ENCODE measurements around the gene ZNF865.

ZNF865 gene

DNA sequence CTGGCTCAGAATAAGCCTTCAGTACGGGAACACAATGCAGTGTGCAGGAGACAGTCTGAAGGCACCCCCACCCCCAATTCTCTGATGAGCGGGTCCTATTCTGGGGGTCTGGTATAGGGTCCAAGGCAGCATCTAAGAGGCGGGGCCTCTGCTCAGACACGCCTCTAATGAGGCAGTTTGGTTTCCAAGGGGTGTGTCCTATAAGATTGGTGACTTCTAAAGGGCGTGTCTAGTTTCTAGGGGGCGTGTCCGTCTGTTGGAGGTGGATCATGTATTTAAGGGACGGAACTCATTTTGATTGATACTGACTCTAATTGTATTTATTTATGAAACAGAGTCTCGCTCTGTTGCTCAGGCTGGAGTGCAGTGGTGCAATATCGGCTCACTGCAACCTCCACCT lies 14.8 kb upstream of the ZNF865 start (continued):
- no peak for TF ChIP-seq ZFP3 (CRISPR knock-in tag; IDR thresholded peaks at IDR 0.05)
- TF ChIP-seq ZFP30 (CRISPR knock-in tag; IDR thresholded peaks at IDR 0.05), result no peak
- TF ChIP-seq TCF4 (CRISPR knock-in tag; IDR thresholded peaks at IDR 0.05; ENCODE audit: borderline replicate concordance), result no peak
- no peak for TF ChIP-seq ESRRG (CRISPR knock-in tag; IDR thresholded peaks at IDR 0.05)

DNA sequence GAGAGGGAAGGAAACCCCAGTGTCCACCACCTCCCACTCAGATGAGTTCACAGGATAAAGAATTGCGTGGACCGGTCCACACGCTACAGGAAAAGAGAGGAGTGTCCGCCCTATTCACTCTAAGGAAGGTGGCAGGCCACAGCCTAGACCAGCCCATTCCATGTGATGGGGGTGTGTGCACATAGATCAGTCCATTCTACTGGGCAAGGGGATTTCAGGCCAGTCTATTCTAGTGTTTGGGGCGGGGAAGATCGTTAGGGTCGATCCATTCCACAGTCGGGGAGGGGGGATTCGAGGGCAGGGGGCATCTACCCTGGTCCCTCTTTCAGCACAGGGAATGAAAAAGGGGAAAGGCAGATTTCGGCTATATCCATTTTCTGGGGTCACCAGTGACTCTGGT lies 13.9 kb upstream of the ZNF865 start:
- TF ChIP-seq, protein P1, sequence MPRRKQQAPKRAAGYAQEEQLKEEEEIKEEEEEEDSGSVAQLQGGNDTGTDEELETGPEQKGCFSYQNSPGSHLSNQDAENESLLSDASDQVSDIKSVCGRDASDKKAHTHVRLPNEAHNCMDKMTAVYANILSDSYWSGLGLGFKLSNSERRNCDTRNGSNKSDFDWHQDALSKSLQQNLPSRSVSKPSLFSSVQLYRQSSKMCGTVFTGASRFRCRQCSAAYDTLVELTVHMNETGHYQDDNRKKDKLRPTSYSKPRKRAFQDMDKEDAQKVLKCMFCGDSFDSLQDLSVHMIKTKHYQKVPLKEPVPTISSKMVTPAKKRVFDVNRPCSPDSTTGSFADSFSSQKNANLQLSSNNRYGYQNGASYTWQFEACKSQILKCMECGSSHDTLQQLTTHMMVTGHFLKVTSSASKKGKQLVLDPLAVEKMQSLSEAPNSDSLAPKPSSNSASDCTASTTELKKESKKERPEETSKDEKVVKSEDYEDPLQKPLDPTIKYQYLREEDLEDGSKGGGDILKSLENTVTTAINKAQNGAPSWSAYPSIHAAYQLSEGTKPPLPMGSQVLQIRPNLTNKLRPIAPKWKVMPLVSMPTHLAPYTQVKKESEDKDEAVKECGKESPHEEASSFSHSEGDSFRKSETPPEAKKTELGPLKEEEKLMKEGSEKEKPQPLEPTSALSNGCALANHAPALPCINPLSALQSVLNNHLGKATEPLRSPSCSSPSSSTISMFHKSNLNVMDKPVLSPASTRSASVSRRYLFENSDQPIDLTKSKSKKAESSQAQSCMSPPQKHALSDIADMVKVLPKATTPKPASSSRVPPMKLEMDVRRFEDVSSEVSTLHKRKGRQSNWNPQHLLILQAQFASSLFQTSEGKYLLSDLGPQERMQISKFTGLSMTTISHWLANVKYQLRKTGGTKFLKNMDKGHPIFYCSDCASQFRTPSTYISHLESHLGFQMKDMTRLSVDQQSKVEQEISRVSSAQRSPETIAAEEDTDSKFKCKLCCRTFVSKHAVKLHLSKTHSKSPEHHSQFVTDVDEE (CRISPR knock-in tag; IDR thresholded peaks at IDR 0.05), result no peak
- TF ChIP-seq ZNF8 (CRISPR knock-in tag; IDR thresholded peaks at IDR 0.05) (no peak), SNAI2 (CRISPR knock-in tag; IDR thresholded peaks at IDR 0.05) (no peak), ISL1 (CRISPR knock-in tag; IDR thresholded peaks at IDR 0.05) (no peak), ARNTL (CRISPR knock-in tag; IDR thresholded peaks at IDR 0.05; ENCODE audit: borderline replicate concordance, low read depth) (no peak)
- no peak for ATAC-seq

DNA sequence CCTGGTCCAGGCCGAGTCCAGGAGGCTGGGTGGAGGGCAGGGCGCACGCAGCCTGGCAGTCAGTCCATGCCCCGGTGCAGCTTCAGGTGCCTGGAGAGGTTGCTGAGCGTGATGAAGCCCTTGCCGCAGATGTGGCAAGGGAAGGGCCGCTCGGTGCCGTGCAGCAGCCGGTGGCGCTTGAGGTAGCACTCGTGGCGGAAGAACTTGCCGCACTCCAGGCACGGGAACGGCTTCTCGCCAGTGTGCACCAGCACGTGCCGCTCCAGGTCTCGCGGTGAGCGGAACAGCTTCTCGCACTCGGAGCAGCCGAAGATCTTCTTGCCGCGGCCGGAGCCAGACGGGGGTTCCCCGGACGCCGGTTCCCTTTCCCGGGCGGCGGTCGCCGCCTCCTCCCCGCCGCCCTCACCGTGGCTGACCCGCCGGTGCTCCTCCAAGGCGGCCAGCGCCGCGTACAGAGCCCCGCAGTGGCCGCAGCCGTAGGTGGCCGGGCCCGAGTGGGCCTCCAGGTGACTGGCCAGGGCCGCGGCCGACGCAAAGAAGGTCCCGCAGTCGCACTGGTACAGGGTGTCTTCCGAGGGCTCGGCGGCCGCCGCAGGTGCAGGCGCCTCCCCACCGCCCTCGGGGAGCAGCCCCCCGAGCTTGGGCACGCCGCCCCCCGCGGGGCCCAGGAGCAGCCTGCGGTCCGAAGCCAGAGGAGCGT lies 12.9 kb upstream of the ZNF865 start:
- no peak for TF ChIP-seq ZNF70 (CRISPR knock-in tag; IDR thresholded peaks at IDR 0.05)
- no peak for TF ChIP-seq TOX (CRISPR knock-in tag; IDR thresholded peaks at IDR 0.05; ENCODE audit: borderline replicate concordance)
- no peak for TF ChIP-seq ZNF565 (CRISPR knock-in tag; conservative IDR thresholded peaks at IDR 0.05; ENCODE audit: low read depth)
- no peak for TF ChIP-seq ESRRG (CRISPR knock-in tag; IDR thresholded peaks at IDR 0.05)
- TF ChIP-seq ISL1 (CRISPR knock-in tag; IDR thresholded peaks at IDR 0.05), result no peak
- TF ChIP-seq OSR1 (CRISPR knock-in tag; IDR thresholded peaks at IDR 0.05), result no peak
- no peak for TF ChIP-seq RARB (CRISPR knock-in tag; IDR thresholded peaks at IDR 0.05)
- TF ChIP-seq, protein P2, sequence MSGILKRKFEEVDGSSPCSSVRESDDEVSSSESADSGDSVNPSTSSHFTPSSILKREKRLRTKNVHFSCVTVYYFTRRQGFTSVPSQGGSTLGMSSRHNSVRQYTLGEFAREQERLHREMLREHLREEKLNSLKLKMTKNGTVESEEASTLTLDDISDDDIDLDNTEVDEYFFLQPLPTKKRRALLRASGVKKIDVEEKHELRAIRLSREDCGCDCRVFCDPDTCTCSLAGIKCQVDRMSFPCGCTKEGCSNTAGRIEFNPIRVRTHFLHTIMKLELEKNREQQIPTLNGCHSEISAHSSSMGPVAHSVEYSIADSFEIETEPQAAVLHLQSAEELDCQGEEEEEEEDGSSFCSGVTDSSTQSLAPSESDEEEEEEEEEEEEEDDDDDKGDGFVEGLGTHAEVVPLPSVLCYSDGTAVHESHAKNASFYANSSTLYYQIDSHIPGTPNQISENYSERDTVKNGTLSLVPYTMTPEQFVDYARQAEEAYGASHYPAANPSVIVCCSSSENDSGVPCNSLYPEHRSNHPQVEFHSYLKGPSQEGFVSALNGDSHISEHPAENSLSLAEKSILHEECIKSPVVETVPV (CRISPR knock-in tag; IDR thresholded peaks at IDR 0.05), result no peak
- TF ChIP-seq, protein P3, sequence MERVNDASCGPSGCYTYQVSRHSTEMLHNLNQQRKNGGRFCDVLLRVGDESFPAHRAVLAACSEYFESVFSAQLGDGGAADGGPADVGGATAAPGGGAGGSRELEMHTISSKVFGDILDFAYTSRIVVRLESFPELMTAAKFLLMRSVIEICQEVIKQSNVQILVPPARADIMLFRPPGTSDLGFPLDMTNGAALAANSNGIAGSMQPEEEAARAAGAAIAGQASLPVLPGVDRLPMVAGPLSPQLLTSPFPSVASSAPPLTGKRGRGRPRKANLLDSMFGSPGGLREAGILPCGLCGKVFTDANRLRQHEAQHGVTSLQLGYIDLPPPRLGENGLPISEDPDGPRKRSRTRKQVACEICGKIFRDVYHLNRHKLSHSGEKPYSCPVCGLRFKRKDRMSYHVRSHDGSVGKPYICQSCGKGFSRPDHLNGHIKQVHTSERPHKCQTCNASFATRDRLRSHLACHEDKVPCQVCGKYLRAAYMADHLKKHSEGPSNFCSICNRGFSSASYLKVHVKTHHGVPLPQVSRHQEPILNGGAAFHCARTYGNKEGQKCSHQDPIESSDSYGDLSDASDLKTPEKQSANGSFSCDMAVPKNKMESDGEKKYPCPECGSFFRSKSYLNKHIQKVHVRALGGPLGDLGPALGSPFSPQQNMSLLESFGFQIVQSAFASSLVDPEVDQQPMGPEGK (CRISPR knock-in tag; IDR thresholded peaks at IDR 0.05; ENCODE audit: borderline replicate concordance), result no peak
- no peak for TF ChIP-seq CSDC2 (CRISPR knock-in tag; IDR thresholded peaks at IDR 0.05)
- no peak for TF ChIP-seq ZC3H10 (CRISPR knock-in tag; IDR thresholded peaks at IDR 0.05)
- no peak for TF ChIP-seq TCF4 (CRISPR knock-in tag; IDR thresholded peaks at IDR 0.05; ENCODE audit: borderline replicate concordance)
- TF ChIP-seq SNAI2 (CRISPR knock-in tag; IDR thresholded peaks at IDR 0.05), result no peak
- TF ChIP-seq, protein P4, sequence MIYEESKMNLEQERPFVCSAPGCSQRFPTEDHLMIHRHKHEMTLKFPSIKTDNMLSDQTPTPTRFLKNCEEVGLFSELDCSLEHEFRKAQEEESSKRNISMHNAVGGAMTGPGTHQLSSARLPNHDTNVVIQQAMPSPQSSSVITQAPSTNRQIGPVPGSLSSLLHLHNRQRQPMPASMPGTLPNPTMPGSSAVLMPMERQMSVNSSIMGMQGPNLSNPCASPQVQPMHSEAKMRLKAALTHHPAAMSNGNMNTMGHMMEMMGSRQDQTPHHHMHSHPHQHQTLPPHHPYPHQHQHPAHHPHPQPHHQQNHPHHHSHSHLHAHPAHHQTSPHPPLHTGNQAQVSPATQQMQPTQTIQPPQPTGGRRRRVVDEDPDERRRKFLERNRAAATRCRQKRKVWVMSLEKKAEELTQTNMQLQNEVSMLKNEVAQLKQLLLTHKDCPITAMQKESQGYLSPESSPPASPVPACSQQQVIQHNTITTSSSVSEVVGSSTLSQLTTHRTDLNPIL (CRISPR knock-in tag; IDR thresholded peaks at IDR 0.05; ENCODE audit: low read depth), result no peak
- no peak for ATAC-seq

DNA sequence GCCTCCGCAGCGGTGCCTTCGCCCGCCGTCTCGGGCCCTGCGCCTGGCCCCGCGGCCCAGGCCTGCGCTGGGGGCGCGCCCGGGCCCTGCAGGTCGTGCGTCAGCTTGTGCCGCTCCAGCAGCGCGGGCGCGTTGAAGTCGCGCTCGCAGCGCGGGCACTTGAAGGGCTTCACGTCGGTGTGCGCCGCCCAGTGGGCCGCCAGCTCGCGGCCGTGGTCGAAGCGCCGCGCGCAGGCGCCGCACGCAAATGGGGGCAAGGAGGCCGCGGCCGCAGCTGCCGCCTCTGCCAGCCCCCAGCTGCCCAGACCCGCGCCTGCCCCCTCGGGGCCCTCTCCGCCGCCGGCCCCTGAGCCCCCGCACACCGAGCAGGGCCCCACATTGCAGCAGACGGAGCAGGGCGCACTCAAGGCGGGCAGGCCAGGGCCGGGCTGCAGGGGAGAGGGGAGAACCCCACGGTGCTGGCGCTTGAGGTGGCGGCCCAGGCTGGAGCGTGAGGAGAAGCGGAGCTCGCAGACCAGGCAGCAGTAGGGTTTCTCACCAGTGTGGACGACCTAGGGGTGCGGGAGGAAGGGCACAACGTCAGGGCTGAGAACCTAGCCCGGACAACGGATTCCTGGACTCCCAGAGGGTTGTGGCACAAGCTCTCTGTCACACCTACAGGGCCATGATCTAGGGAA lies 12.2 kb upstream of the ZNF865 start:
- ATAC-seq, result no peak
- TF ChIP-seq CSDC2 (CRISPR knock-in tag; IDR thresholded peaks at IDR 0.05) (no peak), ESRRG (CRISPR knock-in tag; IDR thresholded peaks at IDR 0.05) (no peak), GLIS3 (CRISPR knock-in tag; IDR thresholded peaks at IDR 0.05) (no peak), PPARA (CRISPR knock-in tag; IDR thresholded peaks at IDR 0.05; ENCODE audit: borderline replicate concordance) (no peak), ZFP30 (CRISPR knock-in tag; IDR thresholded peaks at IDR 0.05) (no peak), ARNTL (CRISPR knock-in tag; IDR thresholded peaks at IDR 0.05; ENCODE audit: borderline replicate concordance, low read depth) (no peak), SNAI2 (CRISPR knock-in tag; IDR thresholded peaks at IDR 0.05) (no peak), ZC3H10 (CRISPR knock-in tag; IDR thresholded peaks at IDR 0.05) (no peak), ZNF8 (CRISPR knock-in tag; IDR thresholded peaks at IDR 0.05) (no peak), ISL1 (CRISPR knock-in tag; IDR thresholded peaks at IDR 0.05) (no peak), TCF4 (CRISPR knock-in tag; IDR thresholded peaks at IDR 0.05; ENCODE audit: borderline replicate concordance) (no peak)
- TF ChIP-seq, protein P1 (CRISPR knock-in tag; IDR thresholded peaks at IDR 0.05), result no peak
- TF ChIP-seq, protein P2 (CRISPR knock-in tag; IDR thresholded peaks at IDR 0.05), result no peak
